ENCODE results near the gene TTC1.

GRCh38 chr5:160082614-160083500 is 73.9 kb downstream of the TTC1 start:
- TF ChIP-seq CTCF (conservative IDR thresholded peaks at IDR 0.05; ENCODE audit: low read length) (no peak), EZH2phosphoT487 (IDR thresholded peaks at IDR 0.05; ENCODE audit: borderline replicate concordance) (no peak)

All from Loucy (cell line).